A549 (cell line): ENCODE data around the gene CTIF. TPM values are rescaled to one million over a fixed set of nuclear protein-coding genes. Genes with fewer than 3 reads are reported as not detected.
A peak's percentile ranks its signal among the peaks of the same experiment; 100 is the strongest.

Experiments
- ATAC-seq, 2 experiments: fragments of 200-7000 bp in 1 of 2; fragments of >200 bp in 1 of 2; cut with Nextera tagmentation in 1 of 2; cut with Tn5 transposase in 1 of 2; 3 replicates each; pipeline versions ENCODE4 v1.8.0 to v1.9.1; 2018 to 2020; ENCODE audit warnings: mild to moderate bottlenecking in 1 of 2, moderate library complexity in 1 of 2
- CTCF ChIA-PET: fragments of 300-600 bp; sonication (Branson Sonifier 250); formaldehyde crosslinking; extraction: SDS; loops from one replicate; lab custom pipeline; 2021; ENCODE audit warnings: antibody characterized with exemption, inconsistent platforms; lab: Yijun Ruan, JAX
- POLR2A ChIA-PET: fragments of 350-600 bp; formaldehyde crosslinking; extraction: SDS; loops from one replicate; lab custom pipeline; 2021; ENCODE audit warnings: antibody characterized with exemption, inconsistent platforms; lab: Yijun Ruan, JAX
- DNase-seq, 2 experiments: peaks; one replicate each; pipeline versions ENCODE4 v3.0.0 to v3.0.0-alpha.2; 2011 to 2016; ENCODE audit warnings: low read depth in 1 of 2, low spot score in 1 of 2
- FAIRE-seq: peaks from 2 replicates; lab custom pipeline; 2011; peaks lifted over from hg19 to GRCh38; lab: Jason Lieb, UNC
- H3K27ac ChIP-seq, 2 experiments: fragments of >200 bp; sonication (Bioruptor Twin); formaldehyde crosslinking; 3 replicates each; pipeline ENCODE4 v1.5.1; 2016 to 2017
- H3K4me1 ChIP-seq: fragments of >200 bp; sonication (Bioruptor Twin); formaldehyde crosslinking; 3 replicates; pipeline ENCODE4 v1.6.1; 2016
- H3K4me2 ChIP-seq: fragments of >200 bp; sonication (Bioruptor Twin); formaldehyde crosslinking; 3 replicates; pipeline ENCODE4 v1.6.1; 2016
- H3K4me3 ChIP-seq: fragments of >200 bp; sonication (Bioruptor Twin); formaldehyde crosslinking; 3 replicates; pipeline ENCODE4 v1.5.1; 2016
- H3K9me3 ChIP-seq: fragments of >200 bp; sonication (Bioruptor Twin); formaldehyde crosslinking; 3 replicates; pipeline ENCODE4 v1.6.1; 2016
- BHLHE40 ChIP-seq: IDR thresholded peaks from 2 replicates; pipeline ENCODE4 v1.6.1; 2012; ENCODE audit warnings: low read depth, low read length, inconsistent platforms
- CBX2 ChIP-seq: fragments of 200-600 bp; sonication (generic); IDR thresholded peaks from 2 replicates; pipeline ENCODE4 v1.6.1; 2016; ENCODE audit warnings: low read depth, mild to moderate bottlenecking, borderline replicate concordance
- CHD4 ChIP-seq: fragments of 200-600 bp; sonication (generic); IDR thresholded peaks from 2 replicates; pipeline ENCODE4 v1.6.1; 2016; ENCODE audit warnings: antibody characterized with exemption, mild to moderate bottlenecking, borderline replicate concordance
- CTCF ChIP-seq: fragments of >200 bp; sonication (Bioruptor Twin); formaldehyde crosslinking; IDR thresholded peaks from 3 replicates; pipeline ENCODE4 v1.5.1; 2016
- ELK1 ChIP-seq: fragments of 150-350 bp; IDR thresholded peaks from 2 replicates; pipeline ENCODE4 v1.6.1; 2014; ENCODE audit warnings: low read depth, mild to moderate bottlenecking, low read length
- EP300 ChIP-seq, 2 experiments: fragments of >200 bp; sonication (Bioruptor Twin); formaldehyde crosslinking; IDR thresholded peaks; 2 replicates in 1 of 2; 3 replicates in 1 of 2; pipeline ENCODE4 v1.6.1; 2016 to 2017
- GATA3 ChIP-seq: IDR thresholded peaks from 2 replicates; pipeline ENCODE4 v1.6.1; 2012; ENCODE audit warnings: borderline replicate concordance
- HDAC2 ChIP-seq: fragments of 200-600 bp; sonication (generic); IDR thresholded peaks from 2 replicates; pipeline ENCODE4 v1.6.1; 2016
- JUN ChIP-seq, 2 experiments: fragments of >200 bp; sonication (Bioruptor Twin); formaldehyde crosslinking; IDR thresholded peaks; 2 replicates in 1 of 2; 3 replicates in 1 of 2; pipeline ENCODE4 v1.6.1; 2016 to 2017
- KDM5A ChIP-seq: fragments of 200-600 bp; sonication (generic); IDR thresholded peaks from 2 replicates; pipeline ENCODE4 v1.6.1; 2016; ENCODE audit warnings: antibody characterized with exemption, mild to moderate bottlenecking
- NFE2L2 ChIP-seq: fragments of 150-350 bp; conservative IDR thresholded peaks from 2 replicates; pipeline ENCODE4 v1.6.1; 2014; ENCODE audit warnings: low read length
- NPAS2 ChIP-seq: fragments of 250-450 bp; sonication (Bioruptor Pico); IDR thresholded peaks from 2 replicates; pipeline ENCODE4 v1.8.0; 2022; ENCODE audit warnings: mild to moderate bottlenecking, moderate library complexity, borderline replicate concordance
- PBX3 ChIP-seq: IDR thresholded peaks from 2 replicates; pipeline ENCODE4 v1.6.1; 2012
- PHF8 ChIP-seq: fragments of 200-600 bp; sonication (generic); IDR thresholded peaks from 2 replicates; pipeline ENCODE4 v1.6.1; 2016; ENCODE audit warnings: low read depth, mild to moderate bottlenecking, antibody characterized with exemption, moderate library complexity, borderline replicate concordance
- RARB ChIP-seq: fragments of 250-450 bp; sonication (Bioruptor Pico); IDR thresholded peaks from 2 replicates; pipeline ENCODE4 v1.8.0; 2021; ENCODE audit warnings: mild to moderate bottlenecking, moderate library complexity
- RFX5 ChIP-seq: fragments of 450-650 bp; IDR thresholded peaks from 2 replicates; pipeline ENCODE4 v1.7.1; 2014; ENCODE audit warnings: antibody characterized with exemption, mild to moderate bottlenecking, moderate library complexity
- RNF2 ChIP-seq: fragments of 200-600 bp; sonication (generic); IDR thresholded peaks from 2 replicates; pipeline ENCODE4 v1.6.1; 2016; ENCODE audit warnings: low read depth, mild to moderate bottlenecking, antibody characterized with exemption, moderate library complexity, borderline replicate concordance
- SMC3 ChIP-seq: fragments of >200 bp; sonication (Bioruptor Twin); formaldehyde crosslinking; IDR thresholded peaks from 3 replicates; pipeline ENCODE4 v1.6.1; 2018; ENCODE audit warnings: inconsistent platforms
- SREBF2 ChIP-seq: fragments of 450-650 bp; IDR thresholded peaks from 2 replicates; pipeline ENCODE4 v1.6.1; 2014; ENCODE audit warnings: mild to moderate bottlenecking, moderate library complexity
- TP53 ChIP-seq: fragments of 250-450 bp; sonication (Bioruptor Pico); IDR thresholded peaks from 2 replicates; pipeline ENCODE4 v1.5.0; 2021; ENCODE audit warnings: mild to moderate bottlenecking, moderate library complexity
- USF2 ChIP-seq: fragments of 450-650 bp; IDR thresholded peaks from 2 replicates; pipeline ENCODE4 v1.6.1; 2014; ENCODE audit warnings: antibody characterized with exemption
- ZC3H11A ChIP-seq: fragments of 450-650 bp; IDR thresholded peaks from 2 replicates; pipeline ENCODE4 v1.6.1; 2014; ENCODE audit warnings: antibody characterized with exemption, mild to moderate bottlenecking
- ZFP36 ChIP-seq: fragments of 450-650 bp; IDR thresholded peaks from 2 replicates; pipeline ENCODE4 v1.6.1; 2014; ENCODE audit warnings: borderline replicate concordance; ENCODE audit not compliant: partially characterized antibody
- ZNF302 ChIP-seq: fragments of 250-450 bp; sonication (Bioruptor Pico); IDR thresholded peaks from 2 replicates; pipeline ENCODE4 v1.9.0; 2021; ENCODE audit warnings: inconsistent platforms, mild to moderate bottlenecking, moderate library complexity
- WGBS: methylation state at CpG from one replicate; pipeline ENCODE4 v1.1.6; 2017; ENCODE audit errors: missing lambda C conversion rate; 5-methylcytosine and 5-hydroxymethylcytosine counted together
- polyA plus RNA-seq, 4 experiments: library from polyadenylated mRNA; depleted of rRNA in 3 of 4; stranded (reverse); fragments of >200 nt; fragmentation: RNase III in 1 of 4; extraction: RNeasy Plus Mini Kit Qiagen cat#74134 plus additional on column Dnase treatment in 1 of 4; gene quantifications; 2 replicates in 3 of 4; 3 replicates in 1 of 4; pipeline ENCODE4 v1.2.3, GENCODE V29; 2011 to 2017
- TF ChIP-seq, protein P1 (sequence below): fragments of >200 bp; sonication (Bioruptor Twin); formaldehyde crosslinking; IDR thresholded peaks from 2 replicates; pipeline ENCODE4 v1.6.1; 2016
- TF ChIP-seq, protein P2 (sequence below): IDR thresholded peaks from 2 replicates; pipeline ENCODE4 v1.6.1; 2012; ENCODE audit warnings: low read depth, borderline replicate concordance

Gene CTIF
- polyA plus RNA-seq, 2 of the 4 experiments (the other 2 are of a cell fraction): 17.0 to 24.7 TPM

DNA sequence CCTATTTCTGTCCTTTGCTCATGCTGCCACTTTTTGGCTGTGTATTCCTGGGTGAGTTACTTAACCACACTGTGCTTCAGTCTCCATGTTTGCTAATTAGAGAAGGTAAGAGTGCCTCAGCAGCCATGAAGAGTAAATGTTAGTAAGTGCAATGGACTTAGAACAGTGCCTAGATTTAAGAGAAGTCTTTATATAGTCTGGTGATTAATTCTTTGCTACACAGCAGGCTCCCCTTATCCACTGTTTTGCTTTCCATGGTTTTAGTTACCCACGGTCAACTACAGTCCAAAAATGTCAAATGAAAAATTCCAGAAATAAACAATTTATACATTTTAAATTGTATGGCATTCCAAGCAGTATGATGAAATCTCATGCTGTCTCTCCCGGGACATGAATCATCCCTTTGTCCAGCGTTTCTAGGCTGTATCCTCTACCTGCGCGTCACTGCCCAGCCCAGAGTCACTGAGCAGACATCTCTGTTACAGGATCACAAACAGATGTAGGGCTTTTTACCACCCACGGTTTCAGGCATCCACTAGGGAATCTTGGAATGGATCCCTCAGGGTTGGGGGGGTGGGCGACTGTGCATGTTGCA lies 91.0 kb downstream of the CTIF start (continued):
- TF ChIP-seq USF2 (no peak), CHD4 (no peak), EP300 (IDR thresholded peaks at IDR 0.05) (peak; percentile 90 to 97; a peak in 4 of 5 replicates), ZFP36 (peak; percentile 70), RARB (no peak), ZNF302 (CRISPR knock-in tag) (no peak)
- TF ChIP-seq, protein P1, sequence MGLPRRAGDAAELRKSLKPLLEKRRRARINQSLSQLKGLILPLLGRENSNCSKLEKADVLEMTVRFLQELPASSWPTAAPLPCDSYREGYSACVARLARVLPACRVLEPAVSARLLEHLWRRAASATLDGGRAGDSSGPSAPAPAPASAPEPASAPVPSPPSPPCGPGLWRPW: 0 out of 2 replicates have a peak, but pooled peaks have one; percentile 43

- FAIRE-seq: no peak
- peak overlapping the region; percentile 87 to 94 for H3K27ac ChIP-seq
- ChIA-PET POLR2A (no interaction called here), CTCF (interaction anchor here (1.3 to 1.7 kb wide), 2 partner anchors 8 to 42 kb away, joined by 3 to 5 read pairs; no protein-coding TSS in a partner anchor)
- TF ChIP-seq NFE2L2 (no peak), SMC3 (no peak), PHF8 (no peak), ZNF302 (CRISPR knock-in tag) (no peak), NPAS2 (CRISPR knock-in tag) (no peak), ZC3H11A (no peak), GATA3 (no peak), RFX5 (no peak), JUN (IDR thresholded peaks at IDR 0.05) (no peak), ELK1 (no peak), HDAC2 (no peak)
- TF ChIP-seq, protein P1: no peak
- DNase-seq: no peak
- H3K4me3 ChIP-seq: no peak overlapping the region
- H3K4me2 ChIP-seq: no peak overlapping the region
- H3K4me1 ChIP-seq: peaks cover 56% of the 10 kb centered on the region
- H3K9me3 ChIP-seq: no peaks in the 10 kb centered on the region
- 93% methylated on average over 6 of the region's 6 CpGs for WGBS
- ATAC-seq: no peak
Observed at GRCh38 chr18:48631851-48632250, 93.0 kb downstream of the CTIF start.

DNA sequence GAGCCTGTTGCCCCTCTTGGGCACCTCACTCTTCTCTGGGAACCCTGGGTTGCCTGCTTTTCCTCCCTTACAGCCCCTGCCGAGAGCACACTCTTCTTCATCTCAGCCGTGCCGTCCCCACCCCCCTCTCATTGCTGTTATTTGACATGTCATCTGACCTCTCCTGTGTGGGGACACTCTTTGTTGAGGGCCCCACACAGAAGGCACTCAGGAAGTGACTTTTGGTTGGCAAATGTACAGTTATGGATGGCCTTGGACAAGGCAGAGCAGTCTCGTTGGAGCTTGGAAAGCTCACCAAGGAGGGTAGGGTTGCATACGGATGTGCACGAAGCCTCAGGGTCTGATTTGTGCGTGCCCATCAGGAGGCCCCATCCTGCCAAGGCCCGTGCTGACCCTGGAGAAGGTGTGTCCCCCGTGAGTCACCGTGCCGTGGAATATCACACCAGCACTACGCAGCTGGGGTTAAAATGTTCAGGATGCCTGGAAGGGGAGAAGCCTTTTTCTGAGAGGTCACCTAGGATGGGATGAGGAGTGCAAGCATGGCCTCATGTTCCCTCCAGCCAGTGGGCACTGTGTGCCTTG lies 93.9 kb downstream of the CTIF start:
- ChIA-PET CTCF (no interaction called here), POLR2A (no interaction called here)
- H3K4me2 ChIP-seq: no peak overlapping the region
- WGBS: 98% methylated on average over 4 of the region's 12 CpGs
- H3K4me1 ChIP-seq: peaks cover 47% of the 10 kb centered on the region
- no peak for ATAC-seq
- no peaks in the 10 kb centered on the region for H3K9me3 ChIP-seq
- H3K27ac ChIP-seq: peak overlapping the region; percentile 87 to 94; a peak in 5 of 6 replicates
- no peak overlapping the region for H3K4me3 ChIP-seq
- no peak for FAIRE-seq
- no peak for DNase-seq
- TF ChIP-seq CTCF (no peak), KDM5A (no peak), RNF2 (no peak), CBX2 (no peak), TP53 (CRISPR knock-in tag) (no peak), BHLHE40 (no peak), SREBF2 (no peak), ELK1 (no peak), PBX3 (no peak)
- TF ChIP-seq, protein P2, sequence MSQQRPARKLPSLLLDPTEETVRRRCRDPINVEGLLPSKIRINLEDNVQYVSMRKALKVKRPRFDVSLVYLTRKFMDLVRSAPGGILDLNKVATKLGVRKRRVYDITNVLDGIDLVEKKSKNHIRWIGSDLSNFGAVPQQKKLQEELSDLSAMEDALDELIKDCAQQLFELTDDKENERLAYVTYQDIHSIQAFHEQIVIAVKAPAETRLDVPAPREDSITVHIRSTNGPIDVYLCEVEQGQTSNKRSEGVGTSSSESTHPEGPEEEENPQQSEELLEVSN: no peak
